K562 (cell line): Measurements from ENCODE around the gene VTA1. TPM values are rescaled to one million over a fixed set of nuclear protein-coding genes. Genes with fewer than 3 reads are reported as not detected.

ENCODE experiments used
- ARID1B ChIP-seq: fragments of 450-650 bp; IDR thresholded peaks from 2 replicates; pipeline ENCODE4 v1.6.1; 2016; ENCODE audit warnings: antibody characterized with exemption, mild to moderate bottlenecking, inconsistent platforms
- CBFA2T3 ChIP-seq: fragments of 450-650 bp; IDR thresholded peaks from 2 replicates; pipeline ENCODE4 v1.6.1; 2017
- CXXC5 ChIP-seq: fragments of 250-450 bp; sonication (Bioruptor Pico); IDR thresholded peaks from 2 replicates; pipeline ENCODE4 v1.8.0; 2022; ENCODE audit warnings: inconsistent platforms, mild to moderate bottlenecking, moderate library complexity
- FOXA3 ChIP-seq, 2 experiments: fragments of 450-650 bp in 1 of 2; sonication (generic) in 1 of 2; formaldehyde crosslinking; IDR thresholded peaks in 1 of 2; conservative IDR thresholded peaks in 1 of 2; 2 replicates each; pipeline versions ENCODE4 v1.4.0 to v1.8.0; 2020 to 2022; ENCODE audit warnings: mild to moderate bottlenecking in 2 of 2, missing genetic modification reagents in 1 of 2
- IRF9 ChIP-seq: fragments of 450-650 bp; IDR thresholded peaks from 2 replicates; pipeline ENCODE4 v1.6.1; 2016; ENCODE audit warnings: missing biosample characterization, missing genetic modification characterization
- PML ChIP-seq: IDR thresholded peaks from 2 replicates; pipeline ENCODE4 v1.6.1; 2012; ENCODE audit warnings: low read length, inconsistent platforms
- RBM15 ChIP-seq: fragments of 200-400 bp; formaldehyde crosslinking; IDR thresholded peaks from 2 replicates; pipeline ENCODE4 v1.6.1; 2018; ENCODE audit warnings: mild to moderate bottlenecking, low read length, moderate library complexity; ENCODE audit not compliant: insufficient read depth
- SOX6 ChIP-seq: fragments of 450-650 bp; IDR thresholded peaks from 2 replicates; pipeline ENCODE4 v1.6.1; 2014; ENCODE audit warnings: mild to moderate bottlenecking
- SUPT5H ChIP-seq: fragments of 450-650 bp; IDR thresholded peaks from 2 replicates; pipeline ENCODE4 v1.6.1; 2016
- TAL1 ChIP-seq: fragments of 450-650 bp; IDR thresholded peaks from 2 replicates; pipeline ENCODE4 v1.6.1; 2016; ENCODE audit warnings: mild to moderate bottlenecking
- TEAD4 ChIP-seq, 2 experiments: sonication (generic) in 1 of 2; formaldehyde crosslinking in 1 of 2; IDR thresholded peaks; 2 replicates each; pipeline versions ENCODE4 v1.6.1 to v1.8.0; 2012 to 2022; ENCODE audit warnings: borderline replicate concordance in 1 of 2, inconsistent platforms in 1 of 2, low read length in 1 of 2, mild to moderate bottlenecking in 1 of 2, missing genetic modification reagents in 1 of 2
- ZKSCAN3 ChIP-seq: fragments of 250-450 bp; sonication (Bioruptor Pico); IDR thresholded peaks from 2 replicates; pipeline ENCODE4 v1.4.0; 2020
- ZNF134 ChIP-seq: fragments of 250-450 bp; sonication (Bioruptor Pico); conservative IDR thresholded peaks from 2 replicates; pipeline ENCODE4 v1.4.0; 2020
- polyA plus RNA-seq, 8 experiments: library from polyadenylated mRNA; depleted of rRNA in 4 of 8; stranded (reverse) in 5 of 8; unstranded in 3 of 8; fragments of >200 nt; fragmentation: Nextera tagmentation in 2 of 8; fragmentation: Illumina TruSeq in 1 of 8; extraction: Ambion mirVana in 2 of 8; extraction: Trizol in 1 of 8; gene quantifications; 2 replicates each; pipeline versions ENCODE4 v1.2.1 to v1.2.3, GENCODE V29; 2011 to 2014; ENCODE audit warnings: inconsistent platforms in 1 of 8, missing spikeins in 1 of 8
- total RNA-seq, 7 experiments: library from RNA; depleted of rRNA in 6 of 7; stranded (reverse); fragments of >200 nt in 6 of 7; fragmentation: Illumina TruSeq in 2 of 7; extraction: Trizol in 2 of 7; gene quantifications; 2 replicates each; pipeline versions ENCODE4 v1.2.1 to v1.2.3, GENCODE V29; 2011 to 2021; ENCODE audit warnings: low replicate concordance in 1 of 7
- TF ChIP-seq, protein P1 (sequence below): fragments of 450-650 bp; IDR thresholded peaks from 2 replicates; pipeline ENCODE4 v1.6.1; 2016; ENCODE audit warnings: antibody characterized with exemption

Gene VTA1
- total and polyA plus RNA-seq, 9 of the 15 experiments (the other 6 are each of a cell fraction or from before 2014, with no cell fraction given), result 47.8 to 182 (median 84.6) TPM

- no peak for TF ChIP-seq CXXC5 (CRISPR knock-in tag)
- TF ChIP-seq ARID1B, result peak; percentile 67
- no peak for TF ChIP-seq ZNF134
- TF ChIP-seq TAL1, result peak; percentile 65
- no peak for TF ChIP-seq SUPT5H
- no peak for TF ChIP-seq IRF9 (tag)
- no peak for TF ChIP-seq ZKSCAN3
- no peak for TF ChIP-seq PML
- TF ChIP-seq FOXA3 (CRISPR knock-in tag; conservative IDR thresholded peaks at IDR 0.05 in 1 of 2, IDR thresholded peaks at IDR 0.05 in 1 of 2), result peak in 1 of 2 experiments; percentile 74; a peak in 2 of 4 replicates
- TF ChIP-seq RBM15, result no peak
- TF ChIP-seq SOX6, result peak; percentile 48; the same call in 1 of the 2 replicates
- peak; percentile 39; the same call in 1 of the 2 replicates for TF ChIP-seq TEAD4 (IDR thresholded peaks at IDR 0.05; ENCODE audit: low read length)
- TF ChIP-seq TEAD4 (CRISPR knock-in tag; IDR thresholded peaks at IDR 0.05; ENCODE audit: borderline replicate concordance), result no peak
- peak; percentile 68; the same call in 1 of the 2 replicates for TF ChIP-seq CBFA2T3
- TF ChIP-seq, protein P1, sequence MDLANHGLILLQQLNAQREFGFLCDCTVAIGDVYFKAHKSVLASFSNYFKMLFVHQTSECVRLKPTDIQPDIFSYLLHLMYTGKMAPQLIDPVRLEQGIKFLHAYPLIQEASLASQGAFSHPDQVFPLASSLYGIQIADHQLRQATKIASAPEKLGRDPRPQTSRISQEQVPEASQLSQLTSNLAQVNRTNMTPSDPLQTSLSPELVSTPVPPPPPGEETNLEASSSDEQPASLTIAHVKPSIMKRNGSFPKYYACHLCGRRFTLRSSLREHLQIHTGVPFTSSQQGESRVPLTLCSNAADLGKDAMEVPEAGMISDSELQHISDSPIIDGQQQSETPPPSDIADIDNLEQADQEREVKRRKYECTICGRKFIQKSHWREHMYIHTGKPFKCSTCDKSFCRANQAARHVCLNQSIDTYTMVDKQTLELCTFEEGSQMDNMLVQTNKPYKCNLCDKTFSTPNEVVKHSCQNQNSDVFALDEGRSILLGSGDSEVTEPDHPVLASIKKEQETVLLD, result no peak
These were observed 119.0 kb downstream of the VTA1 start (continued) for GRCh38 chr6:142266060-142266459.
